A549 (cell line): ENCODE results near the gene PRIMA1. TPM values are rescaled to one million over a fixed set of nuclear protein-coding genes. Genes with fewer than 3 reads are reported as not detected.

Experiments used
- ATAC-seq, 2 experiments: fragments of 200-7000 bp in 1 of 2; fragments of >200 bp in 1 of 2; cut with Nextera tagmentation in 1 of 2; cut with Tn5 transposase in 1 of 2; 3 replicates each; pipeline versions ENCODE4 v1.8.0 to v1.9.1; 2018 to 2020; ENCODE audit warnings: mild to moderate bottlenecking in 1 of 2, moderate library complexity in 1 of 2
- CTCF ChIA-PET: fragments of 300-600 bp; sonication (Branson Sonifier 250); formaldehyde crosslinking; extraction: SDS; loops from one replicate; lab custom pipeline; 2021; ENCODE audit warnings: antibody characterized with exemption, inconsistent platforms; lab: Yijun Ruan, JAX
- POLR2A ChIA-PET: fragments of 350-600 bp; formaldehyde crosslinking; extraction: SDS; loops from one replicate; lab custom pipeline; 2021; ENCODE audit warnings: antibody characterized with exemption, inconsistent platforms; lab: Yijun Ruan, JAX
- DNase-seq, 2 experiments: peaks; one replicate each; pipeline versions ENCODE4 v3.0.0 to v3.0.0-alpha.2; 2011 to 2016; ENCODE audit warnings: low read depth in 1 of 2, low spot score in 1 of 2
- FAIRE-seq: peaks from 2 replicates; lab custom pipeline; 2011; peaks lifted over from hg19 to GRCh38; lab: Jason Lieb, UNC
- H3K27ac ChIP-seq, 2 experiments: fragments of >200 bp; sonication (Bioruptor Twin); formaldehyde crosslinking; 3 replicates each; pipeline ENCODE4 v1.5.1; 2016 to 2017
- H3K4me1 ChIP-seq: fragments of >200 bp; sonication (Bioruptor Twin); formaldehyde crosslinking; 3 replicates; pipeline ENCODE4 v1.6.1; 2016
- H3K4me2 ChIP-seq: fragments of >200 bp; sonication (Bioruptor Twin); formaldehyde crosslinking; 3 replicates; pipeline ENCODE4 v1.6.1; 2016
- H3K4me3 ChIP-seq: fragments of >200 bp; sonication (Bioruptor Twin); formaldehyde crosslinking; 3 replicates; pipeline ENCODE4 v1.5.1; 2016
- H3K9me3 ChIP-seq: fragments of >200 bp; sonication (Bioruptor Twin); formaldehyde crosslinking; 3 replicates; pipeline ENCODE4 v1.6.1; 2016
- CBX2 ChIP-seq: fragments of 200-600 bp; sonication (generic); IDR thresholded peaks from 2 replicates; pipeline ENCODE4 v1.6.1; 2016; ENCODE audit warnings: low read depth, mild to moderate bottlenecking, borderline replicate concordance
- CEBPB ChIP-seq, 2 experiments: fragments of >200 bp in 1 of 2; sonication (Bioruptor Twin) in 1 of 2; formaldehyde crosslinking in 1 of 2; IDR thresholded peaks; 2 replicates each; pipeline ENCODE4 v1.6.1; 2012 to 2016
- CHD2 ChIP-seq: fragments of 150-350 bp; IDR thresholded peaks from 2 replicates; pipeline ENCODE4 v1.6.1; 2014; ENCODE audit warnings: low read length; ENCODE audit not compliant: partially characterized antibody
- EHF ChIP-seq: fragments of 250-450 bp; sonication (Bioruptor Pico); IDR thresholded peaks from 2 replicates; pipeline ENCODE4 v1.5.0; 2020; ENCODE audit warnings: mild to moderate bottlenecking
- FOSB ChIP-seq: fragments of 250-450 bp; sonication (Bioruptor Pico); IDR thresholded peaks from 2 replicates; pipeline ENCODE4 v1.5.0; 2020; ENCODE audit warnings: mild to moderate bottlenecking, moderate library complexity
- FOSL2 ChIP-seq, 2 experiments: fragments of 450-650 bp in 1 of 2; fragments of >200 bp in 1 of 2; sonication (Bioruptor Twin) in 1 of 2; formaldehyde crosslinking; IDR thresholded peaks; 2 replicates each; pipeline versions ENCODE4 v1.5.0 to v1.6.1; 2016 to 2020; ENCODE audit warnings: mild to moderate bottlenecking in 1 of 2, moderate library complexity in 1 of 2
- FOXS1 ChIP-seq: fragments of 250-450 bp; sonication (Bioruptor Pico); IDR thresholded peaks from 2 replicates; pipeline ENCODE4 v1.5.0; 2020; ENCODE audit warnings: mild to moderate bottlenecking, moderate library complexity
- HOXA7 ChIP-seq: fragments of 250-450 bp; sonication (Bioruptor Pico); IDR thresholded peaks from 2 replicates; pipeline ENCODE4 v1.5.0; 2020; ENCODE audit warnings: mild to moderate bottlenecking, moderate library complexity
- HOXB13 ChIP-seq: fragments of 250-450 bp; sonication (Bioruptor Pico); IDR thresholded peaks from 2 replicates; pipeline ENCODE4 v1.5.0; 2020; ENCODE audit warnings: low read depth, mild to moderate bottlenecking, moderate library complexity
- JUN ChIP-seq, 2 experiments: fragments of >200 bp; sonication (Bioruptor Twin); formaldehyde crosslinking; IDR thresholded peaks; 2 replicates in 1 of 2; 3 replicates in 1 of 2; pipeline ENCODE4 v1.6.1; 2016 to 2017
- JUNB ChIP-seq: fragments of >200 bp; sonication (Bioruptor Twin); formaldehyde crosslinking; IDR thresholded peaks from 2 replicates; pipeline ENCODE4 v1.6.1; 2016
- KDM1A ChIP-seq: fragments of 200-600 bp; sonication (generic); IDR thresholded peaks from 2 replicates; pipeline ENCODE4 v1.6.1; 2016; ENCODE audit warnings: low read depth, mild to moderate bottlenecking
- MYC ChIP-seq: IDR thresholded peaks from 2 replicates; pipeline ENCODE4 v1.6.1; 2012; ENCODE audit warnings: mild to moderate bottlenecking, inconsistent platforms, low read length, improper control_type of control experiment, borderline replicate concordance
- RAD21 ChIP-seq, 2 experiments: fragments of >200 bp in 1 of 2; sonication (Bioruptor Twin) in 1 of 2; formaldehyde crosslinking in 1 of 2; IDR thresholded peaks in 1 of 2; conservative IDR thresholded peaks in 1 of 2; 2 replicates in 1 of 2; 3 replicates in 1 of 2; pipeline ENCODE4 v1.6.1; 2012 to 2018; ENCODE audit warnings: inconsistent platforms in 1 of 2
- RARB ChIP-seq: fragments of 250-450 bp; sonication (Bioruptor Pico); IDR thresholded peaks from 2 replicates; pipeline ENCODE4 v1.8.0; 2021; ENCODE audit warnings: mild to moderate bottlenecking, moderate library complexity
- RFX5 ChIP-seq: fragments of 450-650 bp; IDR thresholded peaks from 2 replicates; pipeline ENCODE4 v1.7.1; 2014; ENCODE audit warnings: antibody characterized with exemption, mild to moderate bottlenecking, moderate library complexity
- RNF2 ChIP-seq: fragments of 200-600 bp; sonication (generic); IDR thresholded peaks from 2 replicates; pipeline ENCODE4 v1.6.1; 2016; ENCODE audit warnings: low read depth, mild to moderate bottlenecking, antibody characterized with exemption, moderate library complexity, borderline replicate concordance
- SREBF2 ChIP-seq: fragments of 450-650 bp; IDR thresholded peaks from 2 replicates; pipeline ENCODE4 v1.6.1; 2014; ENCODE audit warnings: mild to moderate bottlenecking, moderate library complexity
- TFCP2L1 ChIP-seq: fragments of 250-450 bp; sonication (Bioruptor Pico); IDR thresholded peaks from 2 replicates; pipeline ENCODE4 v1.5.0; 2021; ENCODE audit warnings: mild to moderate bottlenecking
- TP53 ChIP-seq: fragments of 250-450 bp; sonication (Bioruptor Pico); IDR thresholded peaks from 2 replicates; pipeline ENCODE4 v1.5.0; 2021; ENCODE audit warnings: mild to moderate bottlenecking, moderate library complexity
- WGBS: methylation state at CpG from one replicate; pipeline ENCODE4 v1.1.6; 2017; ENCODE audit errors: missing lambda C conversion rate; 5-methylcytosine and 5-hydroxymethylcytosine counted together
- polyA plus RNA-seq, 4 experiments: library from polyadenylated mRNA; depleted of rRNA in 3 of 4; stranded (reverse); fragments of >200 nt; fragmentation: RNase III in 1 of 4; extraction: RNeasy Plus Mini Kit Qiagen cat#74134 plus additional on column Dnase treatment in 1 of 4; gene quantifications; 2 replicates in 3 of 4; 3 replicates in 1 of 4; pipeline ENCODE4 v1.2.3, GENCODE V29; 2011 to 2017
- TF ChIP-seq, protein P1 (sequence below): fragments of >200 bp; sonication (Bioruptor Twin); formaldehyde crosslinking; IDR thresholded peaks from 3 replicates; pipeline ENCODE4 v1.5.1; 2016
- TF ChIP-seq, protein P2 (sequence below): fragments of >200 bp; sonication (Bioruptor Twin); formaldehyde crosslinking; IDR thresholded peaks from 3 replicates; pipeline ENCODE4 v1.6.1; 2016
- TF ChIP-seq, protein P3 (sequence below): fragments of 150-350 bp; IDR thresholded peaks from 2 replicates; pipeline ENCODE4 v1.6.1; 2014; ENCODE audit warnings: low read depth, mild to moderate bottlenecking, low read length
- TF ChIP-seq, protein P4 (sequence below): IDR thresholded peaks from 2 replicates; pipeline ENCODE4 v1.6.1; 2012
- TF ChIP-seq, protein P5 (sequence below): IDR thresholded peaks from 2 replicates; pipeline ENCODE4 v1.6.1; 2012; ENCODE audit warnings: low read depth, borderline replicate concordance

PRIMA1 gene
- polyA plus RNA-seq, 2 of the 4 experiments (the other 2 are of a cell fraction), result 0.14 to 0.17 TPM

DNA sequence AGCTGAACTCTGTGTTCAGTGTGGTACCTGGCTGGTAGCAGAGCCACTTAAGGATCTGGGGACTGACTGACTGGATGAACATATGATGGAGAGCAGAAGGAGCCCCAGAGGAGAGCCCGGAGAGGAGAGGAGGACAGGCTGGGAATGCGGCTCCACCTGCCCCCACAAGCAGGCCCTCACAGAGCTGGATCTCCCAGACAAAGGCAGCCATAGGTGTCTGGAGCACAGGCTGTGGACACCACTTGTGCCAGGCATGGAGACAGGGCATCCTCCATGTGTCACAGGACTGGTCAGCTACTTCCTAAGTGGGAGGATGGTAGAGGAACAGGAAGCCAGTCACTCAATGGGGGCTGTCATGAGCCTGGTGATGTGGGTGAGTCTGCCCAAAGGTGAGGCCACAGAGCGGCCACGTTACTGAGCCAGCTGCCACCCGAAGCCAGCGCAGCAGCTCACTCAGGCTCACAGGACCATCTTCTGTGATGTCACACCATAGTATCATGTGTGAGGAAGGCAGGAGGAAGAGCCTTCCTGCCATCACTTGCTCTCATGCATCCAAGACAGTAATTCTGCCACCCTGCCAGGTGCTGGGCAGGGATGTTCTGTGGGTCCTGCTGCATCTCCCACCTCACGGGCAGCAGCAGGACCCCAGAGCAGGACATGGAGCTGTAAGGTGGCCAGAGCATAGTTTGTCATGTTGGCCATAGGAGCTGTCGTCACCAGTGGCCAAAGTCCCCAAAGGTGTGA, 72.1 kb downstream of the PRIMA1 start:
- no peak for ATAC-seq
- CTCF ChIA-PET, result interaction anchor here (0.9 to 1.7 kb wide), 2 partner anchors 16 to 465 kb away, joined by 3 to 4 read pairs; no protein-coding TSS in a partner anchor
- H3K4me3 ChIP-seq, result no peak overlapping the region
- no peak for TF ChIP-seq TP53 (CRISPR knock-in tag)
- TF ChIP-seq CEBPB (IDR thresholded peaks at IDR 0.05), result no peak
- TF ChIP-seq RFX5, result no peak
- no peak for TF ChIP-seq JUNB
- no peak for TF ChIP-seq EHF (CRISPR knock-in tag)
- no peak for TF ChIP-seq CBX2
- no peak for TF ChIP-seq SREBF2
- TF ChIP-seq, protein P1, sequence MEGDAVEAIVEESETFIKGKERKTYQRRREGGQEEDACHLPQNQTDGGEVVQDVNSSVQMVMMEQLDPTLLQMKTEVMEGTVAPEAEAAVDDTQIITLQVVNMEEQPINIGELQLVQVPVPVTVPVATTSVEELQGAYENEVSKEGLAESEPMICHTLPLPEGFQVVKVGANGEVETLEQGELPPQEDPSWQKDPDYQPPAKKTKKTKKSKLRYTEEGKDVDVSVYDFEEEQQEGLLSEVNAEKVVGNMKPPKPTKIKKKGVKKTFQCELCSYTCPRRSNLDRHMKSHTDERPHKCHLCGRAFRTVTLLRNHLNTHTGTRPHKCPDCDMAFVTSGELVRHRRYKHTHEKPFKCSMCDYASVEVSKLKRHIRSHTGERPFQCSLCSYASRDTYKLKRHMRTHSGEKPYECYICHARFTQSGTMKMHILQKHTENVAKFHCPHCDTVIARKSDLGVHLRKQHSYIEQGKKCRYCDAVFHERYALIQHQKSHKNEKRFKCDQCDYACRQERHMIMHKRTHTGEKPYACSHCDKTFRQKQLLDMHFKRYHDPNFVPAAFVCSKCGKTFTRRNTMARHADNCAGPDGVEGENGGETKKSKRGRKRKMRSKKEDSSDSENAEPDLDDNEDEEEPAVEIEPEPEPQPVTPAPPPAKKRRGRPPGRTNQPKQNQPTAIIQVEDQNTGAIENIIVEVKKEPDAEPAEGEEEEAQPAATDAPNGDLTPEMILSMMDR, result no peak
- TF ChIP-seq, protein P2, sequence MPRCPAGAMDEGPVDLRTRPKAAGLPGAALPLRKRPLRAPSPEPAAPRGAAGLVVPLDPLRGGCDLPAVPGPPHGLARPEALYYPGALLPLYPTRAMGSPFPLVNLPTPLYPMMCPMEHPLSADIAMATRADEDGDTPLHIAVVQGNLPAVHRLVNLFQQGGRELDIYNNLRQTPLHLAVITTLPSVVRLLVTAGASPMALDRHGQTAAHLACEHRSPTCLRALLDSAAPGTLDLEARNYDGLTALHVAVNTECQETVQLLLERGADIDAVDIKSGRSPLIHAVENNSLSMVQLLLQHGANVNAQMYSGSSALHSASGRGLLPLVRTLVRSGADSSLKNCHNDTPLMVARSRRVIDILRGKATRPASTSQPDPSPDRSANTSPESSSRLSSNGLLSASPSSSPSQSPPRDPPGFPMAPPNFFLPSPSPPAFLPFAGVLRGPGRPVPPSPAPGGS, result no peak
- TF ChIP-seq RAD21 (conservative IDR thresholded peaks at IDR 0.05 in 1 of 2, IDR thresholded peaks at IDR 0.05 in 1 of 2), result no peak
- TF ChIP-seq, protein P3, sequence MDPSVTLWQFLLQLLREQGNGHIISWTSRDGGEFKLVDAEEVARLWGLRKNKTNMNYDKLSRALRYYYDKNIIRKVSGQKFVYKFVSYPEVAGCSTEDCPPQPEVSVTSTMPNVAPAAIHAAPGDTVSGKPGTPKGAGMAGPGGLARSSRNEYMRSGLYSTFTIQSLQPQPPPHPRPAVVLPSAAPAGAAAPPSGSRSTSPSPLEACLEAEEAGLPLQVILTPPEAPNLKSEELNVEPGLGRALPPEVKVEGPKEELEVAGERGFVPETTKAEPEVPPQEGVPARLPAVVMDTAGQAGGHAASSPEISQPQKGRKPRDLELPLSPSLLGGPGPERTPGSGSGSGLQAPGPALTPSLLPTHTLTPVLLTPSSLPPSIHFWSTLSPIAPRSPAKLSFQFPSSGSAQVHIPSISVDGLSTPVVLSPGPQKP, result no peak
- no peak for TF ChIP-seq KDM1A
- TF ChIP-seq, protein P4, sequence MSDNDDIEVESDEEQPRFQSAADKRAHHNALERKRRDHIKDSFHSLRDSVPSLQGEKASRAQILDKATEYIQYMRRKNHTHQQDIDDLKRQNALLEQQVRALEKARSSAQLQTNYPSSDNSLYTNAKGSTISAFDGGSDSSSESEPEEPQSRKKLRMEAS, result no peak
- TF ChIP-seq FOSL2 (IDR thresholded peaks at IDR 0.05), result no peak
- TF ChIP-seq FOSL2 (CRISPR knock-in tag; IDR thresholded peaks at IDR 0.05), result no peak
- TF ChIP-seq MYC, result no peak
- no peak for TF ChIP-seq HOXB13 (CRISPR knock-in tag)
- no peak for TF ChIP-seq FOXS1
- TF ChIP-seq, protein P5, sequence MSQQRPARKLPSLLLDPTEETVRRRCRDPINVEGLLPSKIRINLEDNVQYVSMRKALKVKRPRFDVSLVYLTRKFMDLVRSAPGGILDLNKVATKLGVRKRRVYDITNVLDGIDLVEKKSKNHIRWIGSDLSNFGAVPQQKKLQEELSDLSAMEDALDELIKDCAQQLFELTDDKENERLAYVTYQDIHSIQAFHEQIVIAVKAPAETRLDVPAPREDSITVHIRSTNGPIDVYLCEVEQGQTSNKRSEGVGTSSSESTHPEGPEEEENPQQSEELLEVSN, result no peak
- no peak for TF ChIP-seq HOXA7 (CRISPR knock-in tag)
- TF ChIP-seq, all 56 proteins: peak for 0
- Histone ChIP-seq H3K4me2 (no peak overlapping the region), H3K9me3 (no peaks in the 10 kb centered on the region), H3K27ac (no peak overlapping the region), H3K4me1 (no peaks in the 10 kb centered on the region)
- FAIRE-seq (no peak), DNase-seq (no peak)
- POLR2A ChIA-PET, result no interaction called here
- WGBS, result 30% methylated on average over 7 of the region's 8 CpGs

DNA sequence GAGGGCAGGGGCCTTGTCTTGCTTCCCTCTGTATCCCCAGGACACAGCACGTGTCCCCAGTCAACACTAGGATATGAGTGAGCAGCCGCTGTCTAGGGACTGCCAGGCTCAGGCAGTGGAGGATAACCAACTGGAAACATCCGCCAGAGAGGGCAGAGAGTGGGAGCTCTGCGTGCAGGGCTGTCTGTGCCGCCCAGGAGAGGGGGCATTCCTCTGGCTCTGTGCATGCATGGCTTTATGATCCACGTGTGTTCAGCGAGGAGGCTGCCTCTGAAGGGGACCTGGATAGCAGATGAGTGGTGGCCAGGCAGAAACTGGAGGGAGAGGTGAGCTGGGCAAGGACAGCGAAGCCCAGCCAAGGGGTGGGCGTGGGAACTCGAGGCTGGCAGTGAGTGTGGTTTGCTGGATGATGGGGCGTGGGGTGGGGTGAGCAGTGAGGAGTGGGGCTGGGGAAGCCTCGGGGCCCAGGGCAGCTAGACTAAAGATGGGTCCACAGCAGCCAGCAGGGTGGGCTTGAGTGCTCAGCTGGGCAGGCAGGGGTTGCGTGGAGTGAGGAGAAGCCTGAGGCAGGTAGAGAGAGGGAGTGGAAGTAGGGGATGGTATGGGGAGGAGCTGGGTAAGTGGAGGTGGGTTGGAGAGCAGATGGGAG, 72.9 kb downstream of the PRIMA1 start:
- ChIA-PET POLR2A (no interaction called here), CTCF (interaction anchor here (1.7 kb wide), 1 partner anchor 465 kb away, joined by 4 read pairs; no protein-coding TSS in a partner anchor)
- FAIRE-seq, result no peak

More for the DNA sequence above, 72.9 kb downstream of the PRIMA1 start:
- ATAC-seq, result no peak; a peak in 1 of 6 replicates
- TF ChIP-seq RNF2, result no peak
- TF ChIP-seq JUN (IDR thresholded peaks at IDR 0.05), result no peak
- no peak for TF ChIP-seq RARB (CRISPR knock-in tag)
- no peak for TF ChIP-seq EHF (CRISPR knock-in tag)
- no peak for TF ChIP-seq FOSB (CRISPR knock-in tag)
- no peak for TF ChIP-seq TFCP2L1 (CRISPR knock-in tag)
- TF ChIP-seq CHD2, result no peak
- TF ChIP-seq, all 56 proteins: peak for 0
- no peak overlapping the region for H3K27ac ChIP-seq
- WGBS, result 14% methylated on average over 10 of the region's 13 CpGs
- H3K4me2 ChIP-seq, result no peak overlapping the region
- no peak for DNase-seq
- no peaks in the 10 kb centered on the region for H3K9me3 ChIP-seq
- H3K4me3 ChIP-seq, result no peak overlapping the region
- no peaks in the 10 kb centered on the region for H3K4me1 ChIP-seq
